GM19372 (cell line): ENCODE measurements around the gene FASTKD2.
"Not testable (repeated sequence)": the region's sequence is repeated elsewhere in the genome, so short reads cannot be mapped to it uniquely, and the experiment has no call there.

Source experiments
- ATAC-seq: cut with Tn5 transposase; IDR thresholded peaks from one replicate; pipeline ENCODE4 v1.9.1; 2021; ENCODE audit warnings: mild to moderate bottlenecking, low read depth, moderate library complexity; ENCODE audit not compliant: unreplicated experiment

FASTKD2 gene

DNA sequence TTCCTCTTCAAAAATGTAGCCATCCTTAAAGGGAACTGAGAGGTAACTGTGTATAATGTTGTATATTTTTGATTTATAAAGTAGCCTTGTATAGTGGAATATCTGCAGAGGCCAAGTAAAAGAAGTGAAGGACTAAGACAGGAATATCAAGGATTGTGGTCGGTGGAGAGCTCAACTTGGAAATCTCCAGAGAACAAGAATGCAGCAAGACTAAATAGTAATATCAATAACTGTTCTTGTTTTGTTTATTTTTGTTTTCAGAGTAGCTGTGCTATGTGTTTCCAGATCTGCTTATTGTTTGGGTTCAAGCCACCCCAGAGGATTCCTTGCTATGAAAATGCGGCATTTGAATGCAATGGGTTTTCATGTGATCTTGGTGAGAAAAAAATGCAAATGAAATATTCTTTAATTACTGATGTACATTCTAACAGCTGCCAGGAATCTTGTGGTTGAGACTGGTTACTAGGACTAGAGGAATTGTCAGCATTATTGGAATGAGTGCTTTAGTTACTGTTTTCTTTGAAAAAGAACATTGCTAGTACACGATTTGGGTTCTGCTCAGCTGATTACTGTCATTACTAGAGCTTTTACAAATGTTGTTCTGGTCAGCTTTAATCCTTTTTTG lies 25.0 kb downstream of the FASTKD2 start:
- ATAC-seq, result no peak

DNA sequence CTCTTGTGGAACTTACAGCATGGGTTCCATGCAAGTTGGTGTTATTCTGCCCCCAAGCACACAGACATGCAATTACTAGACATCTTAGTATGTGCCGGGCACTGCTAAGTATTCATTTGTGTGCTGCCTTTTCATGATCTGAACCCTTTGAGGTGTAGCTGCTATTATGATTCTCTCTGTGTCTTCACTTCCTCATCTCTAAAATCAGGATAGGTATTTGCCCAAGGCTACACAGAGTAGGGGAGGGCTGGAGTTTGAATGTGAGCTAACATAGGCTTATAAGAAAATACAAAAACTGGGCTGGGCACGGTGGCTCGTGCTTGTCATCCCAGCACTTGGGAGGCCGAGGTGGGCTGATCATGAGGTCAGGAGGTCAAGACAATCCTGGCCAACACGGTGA lies 27.2 kb downstream of the FASTKD2 start:
- no peak for ATAC-seq

DNA sequence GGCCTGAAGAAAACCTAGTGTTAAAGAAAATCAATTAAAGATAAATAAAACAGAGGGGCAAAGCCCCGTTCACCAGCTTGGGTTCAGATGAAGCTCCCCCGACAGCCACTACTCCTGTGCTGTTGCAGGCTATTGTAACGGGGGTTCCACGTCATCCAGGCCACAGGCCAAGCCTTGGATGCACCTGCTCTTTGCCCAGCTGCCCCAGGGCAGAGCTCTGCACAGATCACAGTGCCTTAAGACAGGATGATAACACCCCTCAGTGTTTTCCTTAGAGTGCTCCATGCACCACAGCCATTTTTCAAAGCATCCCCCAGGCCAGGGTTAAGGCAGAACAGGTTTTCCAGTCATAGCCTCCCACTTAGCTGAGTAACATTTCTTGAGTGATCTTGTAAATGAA lies 32.0 kb downstream of the FASTKD2 start:
- ATAC-seq, result no peak

DNA sequence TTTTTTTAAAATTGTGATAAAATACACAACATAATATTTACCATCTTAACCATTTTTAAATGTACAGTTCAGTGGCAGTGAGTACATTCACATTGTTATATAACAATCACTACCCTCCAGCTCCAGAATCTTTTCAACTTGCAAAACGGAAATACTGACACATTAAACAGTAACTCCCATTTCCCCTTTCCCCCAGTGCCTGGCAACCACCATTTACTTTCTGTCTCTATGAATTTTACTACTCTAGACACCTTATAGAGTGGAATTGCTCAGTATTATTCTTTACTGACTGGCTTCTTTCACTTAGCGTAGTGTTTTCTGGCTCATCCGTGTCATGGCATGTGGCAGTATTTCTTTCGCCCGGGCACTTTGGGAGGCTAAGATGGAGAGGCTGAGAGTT lies 32.6 kb downstream of the FASTKD2 start:
- ATAC-seq, result peak; percentile 78

DNA sequence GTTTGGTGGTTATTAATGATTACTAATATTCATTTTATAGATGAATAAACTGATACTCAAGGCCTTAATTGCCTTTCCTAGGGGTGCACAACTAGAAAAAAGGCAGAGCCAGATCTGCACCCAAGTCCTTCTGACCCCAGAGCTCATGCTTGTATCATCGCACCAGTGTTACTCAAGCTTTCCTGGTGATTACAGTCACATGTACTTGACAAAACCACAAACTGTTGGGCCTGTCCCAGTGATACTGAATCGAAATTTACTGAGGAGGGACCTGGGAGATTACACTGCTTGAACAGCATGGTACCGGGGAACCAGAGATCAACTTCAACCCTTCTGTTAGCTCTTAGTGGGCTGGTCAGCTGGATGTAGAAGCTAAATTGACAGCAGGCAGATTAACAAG lies 33.7 kb downstream of the FASTKD2 start:
- no peak for ATAC-seq

DNA sequence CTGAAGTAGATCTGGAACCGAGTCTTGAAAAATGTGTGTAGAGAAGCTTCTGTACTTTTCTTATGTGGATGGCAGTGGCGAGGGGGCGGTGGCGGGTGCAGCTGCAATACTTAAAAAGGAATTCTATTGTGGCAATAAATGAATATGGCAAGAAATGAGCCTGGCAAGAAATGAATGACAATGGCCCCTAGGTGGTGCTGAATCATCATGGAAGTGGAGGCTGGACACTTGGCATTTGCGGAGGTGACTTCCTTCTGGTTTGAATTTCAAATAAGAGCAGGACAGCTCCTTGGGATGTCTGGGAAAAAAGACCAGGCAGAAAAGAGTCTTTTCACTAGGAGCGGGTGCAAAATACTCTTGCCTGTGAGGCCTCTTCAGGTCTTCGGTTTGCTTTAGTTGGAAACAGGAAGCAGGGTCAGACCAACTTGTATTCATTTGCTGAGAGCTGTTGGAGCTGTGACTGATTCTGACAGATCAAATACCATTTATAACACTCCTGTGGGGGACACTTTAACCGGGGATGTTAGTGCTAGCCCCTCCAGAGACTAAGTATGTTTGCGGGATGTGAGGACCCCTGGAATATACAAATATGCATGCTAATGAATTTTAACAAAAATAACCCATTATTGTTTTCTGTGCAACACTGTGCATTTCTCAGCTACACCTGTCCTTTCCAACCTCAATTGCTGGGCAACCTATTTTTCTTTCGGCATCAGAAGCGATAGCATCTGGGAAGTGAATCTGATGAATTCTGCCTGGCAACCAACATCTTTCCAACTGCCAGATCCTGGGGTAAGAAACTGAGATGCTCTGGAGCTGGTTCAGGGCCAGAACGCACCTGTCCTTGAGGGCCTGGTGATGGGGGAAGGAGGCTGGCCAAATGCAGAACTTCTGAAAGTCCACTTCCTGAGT lies 35.4 kb downstream of the FASTKD2 start:
- no peak for ATAC-seq

DNA sequence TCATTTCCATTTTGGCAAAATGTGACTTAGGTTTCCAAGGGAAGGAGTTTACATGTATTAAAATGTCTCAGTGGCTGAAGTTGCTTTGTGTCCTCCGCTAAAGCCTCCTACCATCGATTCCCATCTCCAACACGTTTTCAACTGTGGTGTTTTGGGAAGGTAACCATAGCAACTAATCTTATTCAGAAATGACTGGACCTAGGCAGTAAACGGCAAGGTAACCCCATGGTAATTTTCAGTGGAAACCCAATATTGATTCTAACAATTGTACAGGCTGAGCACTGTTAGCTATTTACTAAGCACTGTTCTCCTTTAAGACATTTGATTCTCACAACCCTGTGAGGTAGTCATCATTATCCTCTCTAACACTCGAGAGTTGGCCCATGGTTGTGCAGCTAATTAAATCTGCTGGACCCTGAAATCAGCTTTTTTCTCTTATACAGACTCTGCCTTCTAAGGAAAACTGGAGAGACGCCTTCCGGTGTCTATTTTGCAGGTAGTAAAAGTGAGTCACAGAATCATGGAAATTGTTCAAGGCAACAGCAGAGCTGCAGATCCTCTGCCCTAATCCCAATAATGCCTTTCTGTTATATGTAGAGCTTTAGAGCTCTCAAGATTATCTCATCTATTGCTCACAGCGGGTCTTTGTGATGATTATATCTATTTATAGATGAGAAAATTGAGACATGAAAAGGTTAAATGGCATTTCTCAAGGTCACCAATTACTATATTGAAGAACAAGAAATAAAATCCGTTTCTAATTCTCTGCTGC lies 36.2 kb downstream of the FASTKD2 start:
- no peak for ATAC-seq

DNA sequence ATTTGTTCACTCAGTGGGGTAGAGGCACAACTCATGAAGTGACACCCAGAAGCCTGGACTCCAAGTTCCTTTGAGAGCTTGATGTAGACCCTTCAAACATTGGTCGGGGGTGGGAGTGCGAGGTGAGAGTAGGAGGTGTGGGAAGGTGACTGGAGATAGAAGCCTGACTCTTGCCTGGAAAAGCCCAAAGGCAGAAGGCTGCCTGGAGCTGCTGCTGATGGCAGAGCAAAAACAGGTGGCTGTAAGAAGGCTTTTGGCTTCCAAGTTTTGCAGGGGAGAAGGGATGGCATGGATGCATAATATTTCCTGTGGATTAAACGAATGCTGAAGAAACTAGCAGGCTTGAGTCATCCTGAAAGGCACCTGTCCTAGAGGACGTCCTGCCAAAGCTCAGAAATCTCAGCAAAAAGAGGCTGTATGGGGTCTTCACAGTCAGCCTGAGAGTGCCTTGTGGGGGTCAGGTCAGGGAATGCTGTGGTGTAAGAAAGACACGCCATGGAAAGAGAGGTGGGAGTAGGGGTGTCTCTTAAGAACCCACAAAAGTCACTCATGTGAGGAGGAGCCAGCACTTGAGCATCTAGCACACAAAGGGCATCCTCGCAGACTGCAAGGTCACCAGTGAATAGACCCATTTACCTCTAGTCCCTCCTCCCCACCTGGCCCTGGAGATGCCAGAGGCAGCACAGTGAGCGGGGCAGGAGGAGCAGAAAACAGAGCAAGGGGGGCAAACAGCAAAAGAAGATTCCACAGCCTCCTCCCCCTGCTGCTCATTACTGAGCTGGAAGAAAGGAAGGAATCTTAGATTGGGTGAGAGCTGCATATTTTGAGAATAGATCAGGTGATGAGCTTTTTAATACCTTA lies 37.5 kb downstream of the FASTKD2 start:
- ATAC-seq, result no peak

DNA sequence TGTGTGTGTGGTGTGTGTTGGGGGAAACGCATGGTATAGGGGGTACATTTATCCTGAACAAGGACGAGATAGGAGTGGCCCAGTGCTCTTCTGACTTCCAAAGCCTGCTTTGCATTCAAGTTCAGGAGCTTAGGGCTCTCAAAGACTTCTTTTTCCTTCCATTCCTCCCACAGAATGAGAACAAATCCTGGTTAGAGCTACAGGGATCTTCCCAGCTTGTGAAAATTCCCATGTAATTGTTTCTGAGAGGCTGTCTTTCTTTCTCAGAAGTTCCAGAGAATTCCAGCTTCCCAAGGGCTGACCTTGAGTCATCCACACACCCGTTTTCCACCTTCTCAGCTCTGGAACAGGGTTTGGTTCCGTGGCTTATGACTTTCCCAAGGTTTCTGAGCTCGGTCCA lies 38.9 kb downstream of the FASTKD2 start:
- no peak for ATAC-seq

DNA sequence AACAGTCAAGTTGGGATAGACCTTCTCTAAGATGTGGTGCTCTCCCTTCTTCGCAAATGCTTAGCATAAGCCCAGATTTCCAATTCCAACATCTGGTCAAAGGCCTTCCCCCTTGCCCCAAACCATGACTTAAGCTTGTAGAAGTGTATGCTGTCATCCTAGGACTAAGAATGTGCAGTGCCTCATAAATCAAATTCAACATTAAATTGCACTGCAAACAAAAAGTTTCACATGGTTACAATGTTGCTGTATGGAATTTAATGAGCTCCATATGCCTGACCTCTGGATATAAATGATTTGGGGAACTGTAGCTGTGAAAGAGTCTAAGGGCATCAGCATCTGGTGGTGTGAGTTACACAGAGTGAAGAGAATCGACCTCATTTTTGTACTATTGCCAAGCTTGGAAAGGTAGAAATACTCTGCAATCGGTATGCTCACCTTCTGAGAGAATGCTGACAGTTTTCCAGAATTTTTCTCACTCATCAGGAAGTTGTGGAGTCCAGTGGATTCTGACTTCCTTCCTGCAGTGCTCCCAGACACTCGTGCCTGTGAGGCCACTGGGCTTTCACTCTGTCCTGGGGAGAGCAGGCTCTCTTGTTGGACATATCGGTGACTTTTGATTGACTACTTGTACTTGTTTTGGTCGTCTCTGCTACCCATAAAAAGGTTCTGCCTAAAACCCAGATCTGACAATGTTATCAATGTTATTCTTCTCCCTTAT lies 40.6 kb downstream of the FASTKD2 start:
- no peak for ATAC-seq

DNA sequence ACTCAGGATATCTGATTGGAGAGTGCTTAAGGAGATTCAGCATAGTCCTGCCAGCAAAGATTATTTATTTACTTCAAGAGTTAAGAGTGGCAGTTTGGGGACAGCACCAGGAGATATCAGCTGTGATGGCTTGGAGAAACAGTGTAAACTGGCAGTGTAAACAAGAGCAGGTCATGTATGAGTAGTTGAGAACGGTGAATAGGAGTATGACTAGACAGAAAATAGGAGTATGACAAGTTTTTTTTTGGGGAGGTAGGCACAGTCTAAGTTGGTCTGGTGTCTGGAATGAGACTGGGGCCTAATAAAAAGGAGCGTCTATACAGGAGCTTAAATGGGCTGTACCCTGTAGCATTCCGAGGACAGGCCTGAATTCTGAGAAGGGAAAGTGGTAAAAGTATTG lies 42.2 kb downstream of the FASTKD2 start:
- not testable (repeated sequence) for ATAC-seq

DNA sequence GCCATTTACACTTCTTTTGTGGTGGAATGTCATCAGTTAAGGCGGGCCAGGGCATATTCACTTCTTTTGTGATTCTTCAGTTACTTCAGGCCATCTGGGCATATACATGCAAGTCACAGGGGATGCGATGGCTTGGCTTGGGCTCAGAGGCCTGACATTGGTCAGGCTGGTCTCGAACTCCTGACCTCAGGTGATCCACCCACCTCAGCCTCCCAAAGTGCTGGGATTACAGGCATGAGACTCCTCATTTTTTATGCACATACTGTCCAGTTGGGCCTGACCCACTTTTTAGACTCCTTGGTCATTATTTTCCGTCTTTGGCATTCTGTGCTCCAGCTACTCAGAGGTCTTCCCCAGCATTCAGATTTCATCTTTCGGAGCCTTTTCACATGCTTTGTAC lies 47.1 kb downstream of the FASTKD2 start:
- not testable (repeated sequence) for ATAC-seq

DNA sequence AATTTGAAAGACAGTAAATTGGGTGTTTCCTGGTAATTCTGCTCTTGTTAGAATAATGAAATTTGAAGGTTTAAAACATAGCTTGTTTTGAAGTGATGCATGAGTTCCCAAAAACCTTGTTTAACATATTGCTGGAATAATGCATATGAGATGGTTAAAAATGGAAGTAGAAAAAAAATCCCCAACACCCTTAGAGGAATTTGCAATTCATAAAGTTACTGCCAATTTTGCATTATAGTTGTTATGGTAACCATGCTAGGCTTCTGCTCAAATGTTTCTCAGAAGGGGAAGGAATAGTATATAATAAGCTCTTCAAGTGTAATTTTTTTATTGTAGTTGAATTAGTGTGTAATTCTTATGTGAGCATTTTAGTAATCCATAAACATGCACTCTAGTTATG lies 49.1 kb downstream of the FASTKD2 start:
- no peak for ATAC-seq

DNA sequence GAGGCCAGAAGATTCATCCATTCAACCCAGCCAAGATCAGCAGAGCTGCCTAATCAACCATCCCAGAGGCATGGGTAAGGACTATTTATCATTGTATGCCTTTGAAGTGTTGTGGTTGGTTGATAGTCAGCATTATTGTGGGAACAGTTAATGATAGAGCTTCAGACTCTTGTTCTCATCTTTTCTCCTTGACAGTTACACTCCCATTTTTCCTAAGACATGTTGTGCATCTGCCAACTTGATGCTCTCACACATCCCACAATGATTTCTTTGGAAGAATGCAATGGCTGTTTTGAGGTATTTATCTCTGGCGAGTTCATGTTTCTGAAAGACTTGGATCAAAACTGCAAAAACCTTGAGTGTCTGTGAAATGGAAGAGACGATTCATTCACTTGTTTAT lies 55.4 kb downstream of the FASTKD2 start:
- no peak for ATAC-seq

DNA sequence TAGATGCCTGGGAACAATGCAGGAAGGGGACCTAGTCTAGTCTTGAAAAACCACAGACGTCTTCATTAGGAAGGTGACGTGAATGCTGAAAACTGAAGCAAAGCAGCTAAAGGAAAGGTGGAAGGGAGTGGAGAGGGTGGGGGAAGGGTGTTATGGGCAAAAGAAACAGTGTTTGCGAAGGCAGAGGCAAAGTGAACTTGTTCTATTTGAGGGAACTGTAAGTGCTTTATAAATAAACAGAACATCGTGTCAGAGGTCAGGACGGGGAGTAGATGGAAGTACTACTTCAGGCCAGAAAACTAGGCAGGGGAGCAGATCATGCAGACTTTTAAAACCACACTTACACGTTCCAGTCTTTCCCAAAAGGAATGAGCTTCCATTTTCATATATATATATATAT lies 57.8 kb downstream of the FASTKD2 start:
- ATAC-seq, result no peak

DNA sequence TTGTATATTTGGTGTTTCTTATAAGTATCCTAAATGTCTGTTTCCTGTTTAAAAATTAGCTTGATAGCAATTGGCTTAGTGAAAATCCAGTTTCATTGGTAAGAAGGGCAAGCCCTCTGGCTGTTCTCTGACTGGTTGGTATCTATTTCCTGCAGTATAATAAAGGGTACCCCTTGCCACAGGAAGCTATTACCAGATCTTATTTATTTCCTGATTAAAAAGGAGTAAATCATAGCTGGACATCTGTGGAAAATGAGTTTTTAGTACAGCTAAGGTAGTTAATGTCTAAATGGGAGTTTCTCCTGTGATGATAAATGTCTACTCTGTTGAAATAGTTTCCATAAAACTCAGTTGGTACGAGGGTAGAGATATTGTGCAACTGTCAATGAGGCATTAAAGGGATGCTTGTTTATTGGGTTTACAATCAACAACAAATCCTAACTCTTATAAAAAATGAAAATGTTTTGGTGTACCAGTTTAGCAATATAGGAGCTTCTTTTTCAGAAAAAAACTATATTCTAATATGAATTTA lies 58.7 kb downstream of the FASTKD2 start:
- ATAC-seq, result no peak

DNA sequence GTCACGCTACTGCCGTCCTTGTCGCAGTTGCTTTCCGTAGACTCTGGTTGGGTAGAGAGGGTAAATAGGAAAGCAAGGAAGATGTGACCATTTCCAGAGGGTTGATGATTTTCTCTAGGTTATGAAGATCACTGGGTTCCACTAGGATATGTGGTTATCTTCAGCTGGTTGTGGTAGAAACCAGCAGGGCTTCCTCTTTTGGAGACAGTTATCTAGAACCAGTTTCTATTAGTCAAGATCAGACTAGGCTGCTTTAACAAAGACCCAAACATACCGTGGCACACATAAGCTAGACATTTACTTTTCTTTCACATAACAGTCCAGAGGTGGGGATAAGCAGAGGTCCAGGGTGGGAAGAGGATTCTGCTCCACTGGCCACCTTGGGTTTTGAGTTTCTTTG lies 59.6 kb downstream of the FASTKD2 start:
- ATAC-seq, result no peak

DNA sequence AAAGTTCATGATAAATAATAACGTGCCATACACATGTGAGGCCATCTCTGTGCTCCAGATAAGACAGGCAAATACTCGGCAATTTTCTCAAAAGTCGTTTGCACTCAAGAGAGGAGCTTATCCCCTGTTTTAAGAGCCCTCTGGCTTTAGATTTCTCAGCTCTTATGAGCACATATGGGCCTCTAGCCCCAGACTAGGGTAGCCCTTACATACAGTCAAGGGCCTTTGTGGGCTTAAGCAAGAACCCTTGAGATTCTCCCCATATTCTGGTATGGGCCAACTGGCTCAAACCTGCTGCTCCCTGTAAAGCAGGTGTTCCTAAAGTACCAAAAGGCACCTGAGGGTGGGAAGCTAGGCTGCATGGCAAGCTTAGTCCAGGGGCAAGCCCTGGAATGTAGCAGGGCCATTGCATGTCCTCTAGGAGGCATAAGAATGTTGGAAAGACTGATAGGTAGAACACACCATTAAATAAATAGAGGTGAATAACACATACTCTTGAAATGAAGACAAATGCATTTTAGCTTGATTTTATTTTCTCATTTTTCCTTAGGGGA lies 66.1 kb downstream of the FASTKD2 start:
- ATAC-seq, result no peak

DNA sequence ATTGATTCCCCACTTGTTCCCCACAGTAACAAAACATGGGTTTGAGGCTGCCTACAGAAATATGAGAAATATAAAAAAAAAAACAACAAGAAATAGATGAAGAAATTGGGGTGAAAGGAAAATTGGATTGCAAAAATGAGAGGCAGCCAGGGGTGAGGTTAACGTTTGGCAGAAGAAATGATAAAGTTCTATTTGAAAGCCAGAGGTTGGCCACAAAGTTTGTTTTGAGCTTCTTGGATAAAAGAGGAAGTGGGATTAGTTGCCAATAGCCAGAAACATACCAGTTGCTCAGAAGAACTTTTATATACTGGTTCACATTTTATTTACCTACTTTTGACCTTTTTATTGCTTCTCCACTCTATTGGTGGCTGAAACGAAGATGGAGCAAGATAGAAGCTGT lies 67.5 kb downstream of the FASTKD2 start:
- ATAC-seq, result no peak
